ENCODE data around the gene CDC42EP3.

Gene CDC42EP3

DNA sequence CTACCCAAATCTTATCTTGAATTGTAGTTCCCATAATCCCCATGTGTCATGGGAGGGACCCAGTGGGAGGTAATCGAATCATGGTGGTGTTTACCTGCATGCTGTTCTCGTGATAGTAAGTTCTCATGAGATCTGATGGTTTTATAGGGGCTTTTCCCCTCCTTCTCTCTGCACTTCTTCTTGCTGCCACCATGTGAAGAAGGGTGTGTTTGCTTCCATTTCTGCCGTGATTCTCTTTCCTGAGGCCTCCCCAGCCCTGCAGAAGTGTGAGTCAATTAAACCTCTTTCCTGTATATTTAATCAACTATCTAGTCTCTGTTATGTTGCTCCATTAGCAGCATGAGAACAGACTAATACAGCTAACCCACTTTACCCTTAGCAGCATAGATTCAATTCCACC is 37.6 kb downstream of the CDC42EP3 start:
- no peak for DNase-seq

- no peak for DNase-seq
Measured at GRCh38 chr2:37633234-37633633, 38.2 kb downstream of the CDC42EP3 start.

GRCh38 chr2:37632310-37632709 is 39.1 kb downstream of the CDC42EP3 start:
- DNase-seq = no peak

- no peak for DNase-seq
Measured at GRCh38 chr2:37631698-37632097, 39.7 kb downstream of the CDC42EP3 start.

GRCh38 chr2:37631292-37631691 is 40.1 kb downstream of the CDC42EP3 start:
- DNase-seq = no peak

DNA sequence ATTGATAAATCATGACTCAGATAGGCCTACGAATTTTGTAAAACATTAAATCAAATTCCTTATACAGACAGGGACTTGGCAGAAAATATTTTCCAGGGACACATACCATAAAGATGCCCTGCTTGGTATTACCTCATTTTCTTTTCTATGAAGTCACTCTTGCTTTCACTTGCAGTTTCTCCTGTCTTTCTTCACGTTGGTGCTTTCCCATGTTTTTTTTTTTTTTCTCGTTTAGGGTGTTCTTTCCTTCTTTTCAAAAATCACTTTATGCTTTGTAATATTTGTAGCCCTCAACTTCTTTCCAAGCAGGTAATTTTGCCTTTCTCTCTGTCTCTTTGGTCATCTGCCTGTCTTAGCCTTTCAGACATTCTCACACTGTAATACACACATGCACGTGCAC is 40.7 kb downstream of the CDC42EP3 start:
- no peak for DNase-seq

DNA sequence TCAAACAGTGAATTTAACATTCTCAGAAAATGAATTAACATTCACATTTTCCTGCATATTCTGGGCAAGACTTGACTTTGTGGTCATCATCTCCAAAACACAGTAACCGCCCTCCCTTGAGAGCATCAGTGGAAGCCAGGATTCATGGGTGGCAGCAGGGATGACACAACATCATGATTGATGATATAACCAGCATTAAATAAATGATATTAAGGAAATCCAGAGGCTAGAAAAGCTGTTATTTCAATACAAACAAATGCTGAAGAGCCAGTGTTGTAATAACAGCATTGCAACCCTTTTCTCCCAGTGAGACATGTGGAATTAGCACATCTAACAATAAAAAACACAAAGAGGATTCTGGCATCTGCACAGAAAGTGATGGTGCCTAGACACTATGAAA is 41.1 kb downstream of the CDC42EP3 start:
- DNase-seq = no peak

GRCh38 chr2:37629529-37629928 is 41.9 kb downstream of the CDC42EP3 start:
- no peak for DNase-seq

DNA sequence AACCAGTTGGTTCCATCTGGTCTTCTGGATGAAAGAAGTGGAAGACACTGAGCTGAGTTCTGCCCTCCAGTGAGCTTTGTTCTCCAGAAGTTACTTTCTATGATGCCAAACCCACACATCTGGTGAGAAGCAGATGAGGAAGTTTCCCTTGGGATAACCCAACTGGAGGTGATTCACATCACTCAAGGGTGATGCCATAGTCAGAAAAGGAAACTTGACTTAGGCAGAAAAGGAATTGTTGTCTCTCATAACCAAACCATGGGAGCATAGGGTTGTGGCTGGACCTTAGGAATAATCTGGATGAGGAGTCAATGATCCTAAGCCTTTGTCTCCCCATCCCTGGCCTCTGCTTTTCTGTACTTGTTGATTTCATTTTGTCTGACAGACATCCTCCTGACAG is 43.7 kb downstream of the CDC42EP3 start:
- DNase-seq = no peak

DNA sequence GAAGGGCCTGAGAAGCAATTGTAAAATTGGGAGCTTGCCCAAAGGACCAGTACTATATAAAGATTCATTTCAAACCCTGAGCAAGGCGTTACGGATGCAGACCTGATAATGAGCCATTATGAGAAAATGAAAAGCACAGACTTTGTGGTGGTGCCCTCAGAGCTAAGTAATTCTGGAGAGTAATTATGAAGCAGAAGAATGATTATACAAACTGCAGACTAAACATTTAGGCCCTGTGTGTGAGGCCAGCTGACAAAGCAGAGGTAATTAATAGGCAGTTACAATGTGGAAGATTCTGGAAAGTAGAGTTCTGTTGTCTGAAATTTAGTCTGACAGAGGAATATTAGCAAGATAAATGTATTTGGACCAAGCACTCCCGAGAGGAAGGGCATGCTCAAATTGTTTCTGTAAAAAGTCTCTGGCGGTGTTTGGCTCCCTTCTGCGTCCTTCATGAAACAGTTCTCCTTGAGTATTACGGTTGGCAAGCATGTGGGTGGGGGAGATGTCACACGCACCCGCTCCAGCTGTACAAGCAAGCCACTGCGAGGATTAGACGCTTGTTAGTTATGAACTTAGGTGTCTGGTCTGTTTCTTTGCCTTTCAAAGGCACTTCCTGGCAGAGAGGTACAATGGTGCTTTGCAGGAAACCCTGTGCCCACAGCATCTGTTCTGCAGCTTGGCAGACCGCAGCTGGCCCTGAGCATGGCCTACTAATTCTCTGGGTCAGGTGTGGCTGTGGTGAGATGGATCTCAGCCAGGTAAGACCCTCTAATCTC is 45.5 kb downstream of the CDC42EP3 start:
- DNase-seq = no peak

- no peak for DNase-seq
Measured at GRCh38 chr2:37625156-37625555, 46.3 kb downstream of the CDC42EP3 start.

GRCh38 chr2:37623971-37624900 is 47.2 kb downstream of the CDC42EP3 start:
- no peak for DNase-seq

- no peak for DNase-seq
Measured at GRCh38 chr2:37623406-37623805, 48.0 kb downstream of the CDC42EP3 start.

DNA sequence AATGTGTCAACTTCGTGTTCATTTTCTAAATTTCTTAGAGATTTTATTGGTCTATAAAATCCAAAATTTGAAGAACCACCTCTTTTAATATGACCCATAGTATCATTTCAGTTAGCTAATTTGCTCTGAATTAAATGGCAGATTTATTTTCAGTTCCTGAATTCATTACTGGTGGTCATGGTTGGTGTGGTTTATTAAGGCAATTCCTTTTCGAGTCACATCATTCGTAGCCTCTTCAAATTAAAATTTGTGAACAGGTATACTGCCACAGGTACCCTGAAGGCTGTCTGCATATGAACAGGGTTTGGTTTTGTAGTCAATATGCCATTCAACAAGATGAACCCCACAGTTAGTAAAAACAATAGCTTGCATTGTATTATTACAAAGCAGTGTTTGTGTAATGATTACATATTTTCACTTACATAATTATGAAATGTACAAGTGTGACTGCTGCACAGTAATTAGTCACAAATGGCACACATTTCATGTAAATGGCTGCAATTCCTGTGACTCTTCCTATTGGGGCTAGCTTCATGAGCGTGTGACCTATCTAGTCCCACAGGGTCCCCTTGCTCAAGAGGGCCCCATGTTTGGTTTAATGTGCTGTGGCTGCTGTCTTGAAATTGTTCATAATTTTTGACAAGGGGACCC is 48.9 kb downstream of the CDC42EP3 start:
- DNase-seq = no peak

DNA sequence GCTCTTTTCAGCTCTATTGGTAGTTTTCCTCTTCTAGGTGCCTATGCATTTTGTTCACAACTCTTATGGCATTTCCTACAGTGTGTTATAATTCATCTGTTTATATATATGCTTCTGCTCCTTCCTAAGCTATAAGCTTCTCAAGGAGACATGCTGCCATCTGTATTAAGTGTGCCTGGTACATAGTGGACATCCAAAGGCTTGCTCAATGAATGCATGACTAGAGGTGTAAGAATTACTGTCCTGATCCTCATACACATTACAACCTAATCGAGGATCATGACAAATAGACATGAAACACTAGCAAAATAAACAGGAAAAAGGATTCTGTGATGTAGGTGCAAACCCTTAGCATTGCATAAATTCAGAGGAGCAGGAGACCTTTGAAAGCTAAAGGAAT is 50.2 kb downstream of the CDC42EP3 start:
- no peak for DNase-seq

GRCh38 chr2:37619959-37620300 is 51.5 kb downstream of the CDC42EP3 start:
- no peak for DNase-seq

DNA sequence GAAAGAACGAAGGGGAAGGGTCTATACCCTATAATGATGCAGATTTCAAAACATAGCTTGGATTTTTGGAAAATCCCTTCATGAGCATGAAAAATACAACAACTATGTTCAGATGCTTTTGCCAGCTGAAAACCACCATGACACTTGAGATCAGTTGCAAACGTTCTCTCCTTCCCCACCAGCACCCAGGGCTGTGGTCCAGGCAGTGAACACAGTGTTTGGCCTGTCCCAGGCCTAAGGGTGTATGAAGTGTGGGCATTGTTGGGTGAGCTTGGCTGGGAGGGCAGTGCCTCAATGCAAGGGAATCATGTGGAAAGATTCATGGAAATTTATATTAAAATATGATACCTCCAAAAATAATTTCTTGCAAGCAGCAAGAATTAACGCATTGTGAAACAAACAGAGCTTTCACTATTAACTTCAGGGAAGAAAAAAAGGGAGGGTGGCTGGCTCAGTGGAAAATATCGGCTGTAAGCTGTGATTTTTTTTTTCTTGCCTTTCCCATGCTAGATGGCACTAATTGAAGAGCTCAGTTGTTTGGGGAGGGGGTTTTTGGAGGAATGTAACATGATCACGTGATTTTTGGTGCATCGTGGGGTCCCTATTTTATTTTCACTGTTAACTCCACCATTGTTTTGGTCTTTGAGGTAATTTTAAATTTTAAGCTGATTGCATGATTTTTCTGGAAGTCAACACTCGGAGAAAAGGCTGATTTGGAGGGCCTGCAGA is 52.0 kb downstream of the CDC42EP3 start:
- DNase-seq = no peak

GRCh38 chr2:37618326-37618725 is 53.1 kb downstream of the CDC42EP3 start:
- no peak for DNase-seq

- DNase-seq = no peak
Measured at GRCh38 chr2:37617119-37617892, 54.1 kb downstream of the CDC42EP3 start.

- no peak for DNase-seq
Measured at GRCh38 chr2:37616677-37617005, 54.8 kb downstream of the CDC42EP3 start.

DNA sequence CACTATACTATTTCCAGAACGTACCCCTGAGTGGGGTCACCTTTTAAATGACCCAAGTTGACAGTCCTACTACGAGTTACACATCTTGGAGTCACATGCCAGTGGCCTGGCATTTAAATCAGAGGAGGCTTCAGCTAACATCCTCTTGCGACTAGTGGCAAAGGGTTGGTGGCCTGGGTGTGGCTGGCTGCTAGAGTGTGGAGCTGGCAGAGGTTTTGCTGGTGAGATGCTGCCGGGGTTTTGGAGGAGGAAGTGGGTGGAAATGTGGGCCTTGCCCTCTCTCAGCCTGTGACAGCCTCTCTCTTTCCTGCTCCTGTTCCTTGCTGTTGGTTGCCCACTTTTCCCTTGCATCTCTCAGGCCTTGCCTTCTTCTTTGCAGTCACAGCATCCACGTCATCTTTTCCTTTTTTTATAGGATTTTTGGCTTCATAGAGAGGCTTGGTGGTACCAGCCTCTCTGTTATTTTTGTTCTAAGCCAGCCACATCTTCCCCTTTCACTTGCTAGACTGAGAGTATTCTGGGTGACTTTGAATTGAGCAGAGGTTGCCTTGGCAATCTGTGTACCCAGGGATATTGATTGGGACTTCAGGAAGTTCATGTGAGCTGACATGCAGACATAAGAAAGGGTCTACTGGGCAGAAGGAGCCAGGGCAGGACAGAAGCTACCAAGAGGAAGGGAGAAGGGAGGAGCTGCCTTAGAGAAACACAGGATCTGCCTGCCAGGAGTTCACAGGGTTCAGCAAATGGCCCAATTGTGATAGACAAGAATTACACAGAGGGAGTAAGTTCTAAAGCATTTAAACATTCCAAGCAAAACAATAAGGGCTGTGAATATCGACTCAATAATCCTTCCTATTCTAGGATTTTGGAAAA is 55.4 kb downstream of the CDC42EP3 start:
- DNase-seq = no peak
